SU-DHL-6 (cell line): ENCODE data around the gene PKNOX2.

ENCODE experiments used
- H2AFZ ChIP-seq: fragments of 200-600 bp; sonication (generic); 2 replicates; pipeline ENCODE4 v1.6.1; 2014; ENCODE audit warnings: low read depth, mild to moderate bottlenecking, moderate library complexity, mixed read lengths, antibody characterized with exemption, low read length; ENCODE audit not compliant: severe bottlenecking
- H3F3A ChIP-seq: fragments of 200-600 bp; shearing (Covaris generic); 2 replicates; pipeline ENCODE4 v1.6.0; 2016; ENCODE audit warnings: antibody characterized with exemption, mild to moderate bottlenecking; ENCODE audit not compliant: insufficient read depth
- H3K27ac ChIP-seq: fragments of 200-600 bp; sonication (generic); 2 replicates; pipeline ENCODE4 v1.5.1; 2016; ENCODE audit warnings: low read depth, mild to moderate bottlenecking, low read length, moderate library complexity, mixed read lengths
- H3K27me3 ChIP-seq: fragments of 200-600 bp; sonication (generic), shearing (Covaris generic); 2 replicates; pipeline ENCODE4 v1.6.0; 2014; ENCODE audit warnings: mild to moderate bottlenecking, low read length
- H3K36me3 ChIP-seq: fragments of 200-600 bp; sonication (generic); 2 replicates; pipeline ENCODE4 v1.6.1; 2014; ENCODE audit warnings: mild to moderate bottlenecking, low read length, mixed read lengths
- H3K4me2 ChIP-seq: fragments of 300-600, 200-600 bp; shearing (Covaris generic), sonication (generic); 2 replicates; pipeline ENCODE4 v1.6.0; 2014; ENCODE audit warnings: low read length, low read depth, mild to moderate bottlenecking; ENCODE audit not compliant: poor library complexity, severe bottlenecking
- H3K4me3 ChIP-seq: fragments of 200-600 bp; sonication (generic); 2 replicates; pipeline ENCODE4 v1.5.1; 2014; ENCODE audit warnings: antibody characterized with exemption, low read length, mild to moderate bottlenecking, mixed read lengths; ENCODE audit not compliant: insufficient read depth, poor library complexity, severe bottlenecking
- H3K79me2 ChIP-seq: fragments of 200-600 bp; sonication (generic); 2 replicates; pipeline ENCODE4 v1.6.1; 2014; ENCODE audit warnings: mild to moderate bottlenecking, low read length, moderate library complexity; ENCODE audit not compliant: insufficient read depth
- H3K9ac ChIP-seq: fragments of 200-600 bp; sonication (generic); 2 replicates; pipeline ENCODE4 v1.7.0; 2014; ENCODE audit warnings: mild to moderate bottlenecking, low read length
- H3K9me2 ChIP-seq: fragments of 200-600 bp; sonication (generic); replicated peaks from 2 replicates; pipeline ENCODE4 v1.6.1; 2014; ENCODE audit warnings: low read length; ENCODE audit not compliant: insufficient read depth
- H3K9me3 ChIP-seq: fragments of 200-600 bp; sonication (generic); 2 replicates; pipeline ENCODE4 v1.6.1; 2014; ENCODE audit warnings: low read length, mixed read lengths; ENCODE audit not compliant: insufficient read depth
- H4K20me1 ChIP-seq: fragments of 200-600 bp; sonication (generic); 2 replicates; pipeline ENCODE4 v1.6.1; 2014; ENCODE audit warnings: low read depth, mild to moderate bottlenecking, antibody characterized with exemption, low read length, moderate library complexity, mixed read lengths
- CTCF ChIP-seq: fragments of 200-600 bp; sonication (generic); IDR thresholded peaks from one replicate; pipeline ENCODE4 v1.5.1; 2017; ENCODE audit warnings: antibody characterized with exemption, mild to moderate bottlenecking, low read length, moderate library complexity; ENCODE audit not compliant: insufficient read depth, poor library complexity, severe bottlenecking
- EZH2phosphoT487 ChIP-seq: fragments of 200-600 bp; sonication (generic), shearing (Covaris generic); conservative IDR thresholded peaks from 2 replicates; pipeline ENCODE4 v1.6.1; 2018; ENCODE audit warnings: mild to moderate bottlenecking, antibody characterized with exemption, low read length, moderate library complexity, mixed read lengths

The PKNOX2 gene

GRCh38 chr11:125460275-125460674, 295.7 kb downstream of the PKNOX2 start:
- Histone ChIP-seq H3K27me3 (no peaks in the 10 kb centered on the region), H3K79me2 (no peaks in the 10 kb centered on the region), H3K4me3 (no peak overlapping the region), H3K27ac (no peak overlapping the region), H3K36me3 (no peaks in the 10 kb centered on the region), H3K9me3 (no peaks in the 10 kb centered on the region), H3K9ac (no peak overlapping the region), H4K20me1 (no peaks in the 10 kb centered on the region), H3K4me2 (no peak overlapping the region), H2AFZ (no peak overlapping the region), H3K9me2 (no peaks in the 10 kb centered on the region), H3F3A (no peaks in the 10 kb centered on the region)
- TF ChIP-seq CTCF (no peak), EZH2phosphoT487 (no peak)

DNA sequence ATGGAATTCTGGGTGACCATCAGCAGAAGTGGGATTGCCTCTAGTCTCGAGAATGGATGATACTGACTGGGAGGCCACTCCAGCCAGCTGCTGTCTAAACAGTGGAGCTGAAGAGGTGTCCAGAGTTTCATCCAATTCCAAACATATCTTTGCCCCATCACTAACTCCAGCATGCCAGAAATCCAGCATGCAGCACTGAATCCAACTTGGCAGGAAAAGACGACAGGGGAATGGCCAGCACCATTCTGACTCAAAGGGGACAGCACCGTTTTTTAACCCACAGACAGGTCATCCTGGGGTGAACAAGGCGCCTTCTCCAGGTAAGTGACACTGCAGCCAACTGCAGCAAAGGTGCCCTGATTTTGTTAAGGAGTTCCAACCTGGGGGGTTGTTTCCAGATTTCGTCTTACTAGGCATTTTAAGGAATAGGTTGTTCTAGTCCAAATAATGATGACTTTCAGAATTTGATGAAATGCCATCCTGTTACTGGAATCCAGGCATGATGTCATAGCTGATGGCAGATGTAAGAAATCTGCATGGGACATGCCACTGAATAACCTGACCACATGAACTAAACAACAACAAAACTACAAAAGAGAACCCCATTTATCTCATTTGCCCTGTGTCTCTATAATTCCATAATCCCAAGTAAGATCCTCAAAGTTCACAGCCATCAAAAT, 299.2 kb downstream of the PKNOX2 start:
- no peaks in the 10 kb centered on the region for H3K27me3 ChIP-seq
- no peaks in the 10 kb centered on the region for H3K79me2 ChIP-seq
- H3K9me3 ChIP-seq = no peaks in the 10 kb centered on the region
- no peak overlapping the region for H3K4me2 ChIP-seq
- H3K9me2 ChIP-seq = no peaks in the 10 kb centered on the region
- no peaks in the 10 kb centered on the region for H3K36me3 ChIP-seq
- H4K20me1 ChIP-seq = no peaks in the 10 kb centered on the region
- H3K9ac ChIP-seq = no peak overlapping the region
- TF ChIP-seq EZH2phosphoT487 (no peak), CTCF (no peak)
- no peak overlapping the region for H2AFZ ChIP-seq
- no peaks in the 10 kb centered on the region for H3F3A ChIP-seq
- H3K4me3 ChIP-seq = no peak overlapping the region
- no peak overlapping the region for H3K27ac ChIP-seq

DNA sequence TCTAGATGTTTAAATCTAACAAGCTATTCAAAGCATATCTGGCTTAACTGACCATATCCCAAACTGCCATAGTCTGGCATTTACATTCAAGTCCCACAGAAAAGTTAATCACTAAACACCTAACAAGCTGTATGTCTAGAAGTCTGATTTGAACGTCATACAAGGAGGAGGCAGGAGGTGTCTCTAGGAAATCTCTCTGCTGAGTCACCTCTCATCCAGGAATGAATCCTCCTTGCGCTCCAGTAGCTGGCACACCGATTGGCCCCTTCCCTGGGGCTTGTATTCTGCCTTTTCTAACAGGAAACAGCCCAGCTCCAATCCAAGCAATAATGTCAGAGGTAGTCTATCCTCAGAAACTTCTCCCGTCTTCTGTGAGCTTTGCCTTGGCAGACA, 299.7 kb downstream of the PKNOX2 start:
- Histone ChIP-seq H3K9me2 (no peaks in the 10 kb centered on the region), H2AFZ (no peak overlapping the region), H3K36me3 (no peaks in the 10 kb centered on the region), H3K79me2 (no peaks in the 10 kb centered on the region), H3K27me3 (no peaks in the 10 kb centered on the region), H3F3A (no peaks in the 10 kb centered on the region), H4K20me1 (no peaks in the 10 kb centered on the region), H3K4me2 (no peak overlapping the region), H3K9me3 (no peaks in the 10 kb centered on the region), H3K27ac (no peak overlapping the region), H3K9ac (no peak overlapping the region), H3K4me3 (no peak overlapping the region)
- TF ChIP-seq CTCF (no peak), EZH2phosphoT487 (no peak)
